Measurements from ENCODE around the gene CCDC120. TPM values are rescaled to one million over a fixed set of nuclear protein-coding genes. Genes with fewer than 3 reads are reported as not detected.

CCDC120 gene
- polyA plus RNA-seq, 3 donors: 1.4 to 3.8 (median 2.4) TPM

DNA sequence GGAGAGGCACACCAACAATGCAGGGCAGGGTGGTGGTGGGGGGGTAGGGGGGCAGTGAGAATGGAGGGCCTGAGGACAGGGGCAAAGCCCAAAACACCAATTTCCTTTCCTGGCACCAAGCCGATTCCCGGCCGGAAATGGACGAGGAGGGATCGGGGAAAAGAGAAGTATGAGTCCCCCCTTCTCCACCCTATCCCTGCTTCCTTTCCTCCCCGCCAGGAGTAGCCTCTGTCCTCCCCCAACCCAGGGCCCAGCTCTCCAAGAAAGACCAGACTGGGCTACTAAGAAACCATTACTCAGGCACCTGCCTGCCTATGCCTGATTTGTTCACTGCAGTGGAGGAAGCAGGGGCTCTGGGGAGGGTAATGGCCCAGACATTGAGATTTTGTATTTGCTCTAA, 402 bp downstream of the CCDC120 start:
- H3K27ac ChIP-seq (ENCODE audit: low read depth, low read length): no peak overlapping the region
- WGBS, 3 donors: 13 to 76% (median 63%) methylated on average over 3 to 6 of the region's 6 CpGs

DNA sequence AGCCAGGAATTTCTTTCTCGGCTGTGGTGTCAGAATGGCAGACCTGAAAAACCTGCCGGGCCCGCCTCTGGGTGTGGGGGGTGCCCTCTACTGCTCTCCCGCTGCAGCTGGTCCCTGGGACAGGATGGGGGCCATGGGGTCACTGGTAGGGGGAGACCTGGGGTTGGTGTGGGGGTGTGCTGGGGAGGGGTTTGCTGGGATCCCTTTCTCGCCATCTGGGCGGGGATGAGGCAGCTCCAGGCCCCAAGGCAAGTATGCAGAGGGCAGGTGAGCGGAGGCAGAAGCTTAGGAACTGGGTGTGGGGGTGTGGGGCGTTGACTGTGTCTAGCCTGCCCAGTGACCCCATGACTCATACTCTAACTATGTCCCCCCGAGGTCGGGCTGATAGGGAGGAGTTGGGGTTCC, 884 bp downstream of the CCDC120 start:
- H3K27ac ChIP-seq (ENCODE audit: low read depth, low read length): no peak overlapping the region
- WGBS, 3 donors: 8 to 70% (median 59%) methylated on average over 5 to 10 of the region's 10 CpGs

DNA sequence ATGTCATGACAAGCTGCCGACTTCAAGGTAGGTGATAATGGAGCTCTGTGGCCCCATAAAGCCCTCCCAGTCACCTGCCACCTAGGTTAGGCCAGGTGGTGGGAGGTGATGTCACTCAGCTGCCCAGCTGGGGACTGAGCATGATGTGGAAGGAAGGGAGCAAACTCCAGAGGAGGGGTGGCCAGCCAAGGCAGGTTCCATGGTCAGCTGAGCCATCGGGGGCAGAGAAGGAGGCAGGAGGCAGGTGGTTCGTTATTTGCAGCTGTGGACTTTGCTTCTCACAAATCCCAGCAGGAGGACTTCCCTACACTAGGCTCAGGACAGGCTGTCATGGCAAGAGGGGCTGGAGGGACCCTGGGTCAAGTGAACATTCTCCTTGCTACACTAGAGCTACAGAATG, 2.1 kb downstream of the CCDC120 start:
- 59 to 84% (median 62%) methylated on average over 2 to 3 of the region's 3 CpGs for WGBS, 3 donors
- no peak overlapping the region for H3K27ac ChIP-seq (ENCODE audit: low read depth, low read length)

DNA sequence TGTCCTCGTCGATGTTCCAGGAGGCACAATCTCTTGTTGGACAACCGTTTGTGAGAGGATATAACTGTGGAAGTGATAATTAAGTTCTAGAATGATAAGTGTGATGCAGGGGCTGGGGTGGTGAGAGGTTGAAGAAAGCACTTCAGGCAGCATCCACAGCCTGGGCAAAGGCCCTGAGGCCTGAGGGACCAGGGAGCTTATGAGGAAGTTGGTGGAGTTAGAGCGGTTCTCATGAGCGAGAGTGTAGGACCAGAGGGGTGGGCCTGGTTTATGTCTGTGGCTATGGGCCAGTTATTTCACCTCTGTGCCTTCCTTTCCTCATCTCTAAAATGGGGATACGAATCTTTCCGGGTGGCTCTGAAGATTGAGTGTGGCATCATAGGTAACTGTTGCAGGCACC, 2.7 kb downstream of the CCDC120 start:
- no peak overlapping the region for H3K27ac ChIP-seq (ENCODE audit: low read depth, low read length)
- 85 to 89% (median 87%) methylated on average over 5 to 7 of the region's 7 CpGs for WGBS, 3 donors

GRCh38 chrX:49061916-49062315, 3.1 kb downstream of the CCDC120 start:
- H3K27ac ChIP-seq (ENCODE audit: low read depth, low read length): no peak overlapping the region
- 79 to 91% (median 80%) methylated on average over 7 to 10 of the region's 10 CpGs for WGBS, 3 donors

DNA sequence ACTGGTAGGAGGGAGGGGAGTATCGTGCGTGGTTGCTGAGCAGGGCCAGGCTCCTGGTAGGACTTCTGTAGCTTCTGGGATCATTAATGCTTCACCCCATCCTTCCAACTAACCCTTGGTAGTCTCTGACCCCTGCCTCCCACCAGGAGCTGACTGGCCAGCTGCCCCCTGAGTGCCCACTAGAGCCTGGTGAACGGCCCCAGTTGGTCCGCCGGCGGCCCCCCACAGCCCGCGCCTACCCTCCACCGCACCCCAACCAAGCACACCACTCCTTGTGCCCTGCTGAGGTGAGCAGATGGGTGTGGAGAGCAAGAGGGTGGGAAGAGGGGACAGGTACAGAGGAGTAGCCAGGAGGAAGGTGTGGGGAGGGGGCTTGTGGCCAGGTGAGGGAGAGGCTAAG, 4.9 kb downstream of the CCDC120 start:
- H3K27ac ChIP-seq (ENCODE audit: low read depth, low read length): no peak overlapping the region
- WGBS, 3 donors: 93 to 96% (median 95%) methylated on average over 8 to 9 of the region's 9 CpGs

- no peak overlapping the region for H3K27ac ChIP-seq (ENCODE audit: low read depth, low read length)
- 85 to 98% (median 95%) methylated on average over 17 to 20 of the region's 20 CpGs for WGBS, 3 donors
These were observed 5.5 kb downstream of the CCDC120 start for GRCh38 chrX:49064303-49064702.

DNA sequence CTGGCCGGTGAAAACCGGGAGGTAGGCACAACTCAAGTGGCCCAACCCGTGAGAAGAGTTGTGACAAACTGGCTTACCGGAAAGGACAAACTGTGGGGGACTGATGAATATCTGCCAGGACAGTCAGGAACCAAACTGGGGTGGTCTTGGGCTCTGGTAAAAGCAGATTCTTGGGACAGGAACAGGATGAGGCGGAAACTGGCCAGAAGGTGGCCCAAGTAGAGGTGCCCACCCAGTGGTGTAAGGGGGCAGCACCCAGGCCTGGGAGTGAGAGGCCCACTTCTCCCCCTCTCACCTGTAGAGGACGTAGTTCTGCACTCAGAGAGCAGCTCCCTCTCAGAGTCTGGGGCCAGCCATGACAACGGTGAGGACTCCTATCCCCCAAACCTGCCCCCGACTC, 5.9 kb downstream of the CCDC120 start:
- WGBS, 3 donors: 88 to 92% (median 91%) methylated on average over 7 to 8 of the region's 8 CpGs
- H3K27ac ChIP-seq (ENCODE audit: low read depth, low read length): no peak overlapping the region

- H3K27ac ChIP-seq (ENCODE audit: low read depth, low read length): no peak overlapping the region
- 66 to 97% (median 91%) methylated on average over 2 of the region's 2 CpGs for WGBS, 3 donors
These were observed 7.5 kb downstream of the CCDC120 start for GRCh38 chrX:49066278-49066677.

- no peak overlapping the region for H3K27ac ChIP-seq (ENCODE audit: low read depth, low read length)
- 71 to 80% (median 72%) methylated on average over 8 to 9 of the region's 9 CpGs for WGBS, 3 donors
These were observed 7.9 kb downstream of the CCDC120 start for GRCh38 chrX:49066690-49067089.

DNA sequence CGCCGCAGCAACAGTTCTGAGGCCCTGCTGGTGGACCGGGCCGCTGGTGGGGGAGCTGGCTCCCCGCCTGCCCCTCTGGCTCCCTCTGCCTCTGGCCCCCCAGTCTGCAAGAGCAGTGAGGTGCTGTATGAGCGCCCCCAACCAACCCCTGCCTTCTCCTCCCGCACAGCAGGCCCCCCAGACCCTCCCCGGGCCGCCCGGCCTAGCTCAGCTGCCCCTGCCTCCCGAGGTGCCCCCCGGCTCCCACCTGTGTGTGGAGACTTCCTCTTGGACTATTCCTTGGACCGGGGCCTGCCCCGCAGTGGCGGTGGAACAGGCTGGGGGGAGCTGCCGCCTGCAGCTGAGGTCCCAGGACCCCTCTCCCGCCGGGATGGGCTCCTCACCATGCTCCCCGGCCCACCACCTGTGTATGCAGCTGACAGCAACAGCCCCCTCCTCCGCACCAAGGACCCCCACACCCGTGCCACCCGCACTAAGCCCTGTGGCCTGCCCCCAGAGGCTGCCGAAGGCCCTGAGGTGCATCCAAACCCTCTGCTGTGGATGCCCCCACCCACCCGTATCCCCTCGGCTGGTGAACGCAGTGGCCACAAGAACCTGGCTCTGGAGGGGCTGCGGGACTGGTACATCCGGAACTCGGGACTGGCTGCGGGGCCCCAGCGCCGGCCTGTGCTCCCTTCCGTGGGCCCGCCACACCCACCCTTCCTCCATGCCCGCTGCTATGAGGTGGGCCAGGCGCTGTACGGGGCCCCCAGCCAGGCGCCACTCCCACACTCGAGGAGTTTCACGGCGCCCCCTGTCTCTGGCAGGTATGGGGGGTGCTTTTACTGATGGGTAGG, 8.7 kb downstream of the CCDC120 start:
- 82 to 94% (median 93%) methylated on average over 28 to 41 of the region's 41 CpGs for WGBS, 3 donors
- no peak overlapping the region for H3K27ac ChIP-seq (ENCODE audit: low read depth, low read length)

DNA sequence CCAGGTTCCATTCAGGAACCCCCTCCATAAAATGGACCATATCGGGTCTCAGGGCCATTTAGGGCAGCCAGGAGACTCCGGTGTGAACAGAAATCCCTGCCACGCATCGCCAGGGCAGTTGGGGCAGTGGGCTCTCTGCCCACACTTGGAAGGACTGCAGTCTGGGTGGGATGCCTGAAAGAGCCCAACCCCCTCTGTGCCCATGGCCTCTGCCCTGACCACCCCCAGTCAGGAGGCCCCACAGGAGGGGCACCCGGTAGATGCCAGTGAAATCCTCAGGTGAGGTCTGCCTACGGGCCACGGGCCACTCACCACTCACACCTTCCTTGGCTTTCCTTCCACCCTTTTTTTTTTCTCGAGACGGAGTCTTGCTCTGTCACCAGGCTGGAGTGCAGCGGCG, 10.2 kb downstream of the CCDC120 start:
- WGBS, 3 donors: 85 to 94% (median 91%) methylated on average over 7 to 11 of the region's 11 CpGs
- no peak overlapping the region for H3K27ac ChIP-seq (ENCODE audit: low read depth, low read length)

DNA sequence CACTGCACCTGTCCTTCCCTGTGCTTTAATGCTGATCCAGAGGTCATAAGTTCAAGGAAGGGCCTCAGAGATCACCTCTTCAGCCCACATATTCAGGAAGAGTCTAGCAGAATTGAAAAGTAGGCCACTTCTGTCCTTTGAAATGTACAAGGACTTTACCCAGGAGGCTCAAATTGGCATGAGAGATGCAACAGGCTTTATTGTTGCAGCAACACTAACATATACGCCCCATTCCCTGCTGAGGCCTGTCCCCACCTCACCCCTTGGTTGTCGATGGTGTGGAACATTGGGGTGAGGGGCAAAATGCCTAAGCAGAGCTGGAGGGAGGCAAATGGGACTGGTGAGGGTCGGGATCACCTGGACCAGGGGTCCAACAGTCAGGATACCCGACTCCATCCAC, 12.2 kb downstream of the CCDC120 start:
- no peak overlapping the region for H3K27ac ChIP-seq (ENCODE audit: low read depth, low read length)
- WGBS, 3 donors: 76 to 93% (median 87%) methylated on average over 4 of the region's 4 CpGs

DNA sequence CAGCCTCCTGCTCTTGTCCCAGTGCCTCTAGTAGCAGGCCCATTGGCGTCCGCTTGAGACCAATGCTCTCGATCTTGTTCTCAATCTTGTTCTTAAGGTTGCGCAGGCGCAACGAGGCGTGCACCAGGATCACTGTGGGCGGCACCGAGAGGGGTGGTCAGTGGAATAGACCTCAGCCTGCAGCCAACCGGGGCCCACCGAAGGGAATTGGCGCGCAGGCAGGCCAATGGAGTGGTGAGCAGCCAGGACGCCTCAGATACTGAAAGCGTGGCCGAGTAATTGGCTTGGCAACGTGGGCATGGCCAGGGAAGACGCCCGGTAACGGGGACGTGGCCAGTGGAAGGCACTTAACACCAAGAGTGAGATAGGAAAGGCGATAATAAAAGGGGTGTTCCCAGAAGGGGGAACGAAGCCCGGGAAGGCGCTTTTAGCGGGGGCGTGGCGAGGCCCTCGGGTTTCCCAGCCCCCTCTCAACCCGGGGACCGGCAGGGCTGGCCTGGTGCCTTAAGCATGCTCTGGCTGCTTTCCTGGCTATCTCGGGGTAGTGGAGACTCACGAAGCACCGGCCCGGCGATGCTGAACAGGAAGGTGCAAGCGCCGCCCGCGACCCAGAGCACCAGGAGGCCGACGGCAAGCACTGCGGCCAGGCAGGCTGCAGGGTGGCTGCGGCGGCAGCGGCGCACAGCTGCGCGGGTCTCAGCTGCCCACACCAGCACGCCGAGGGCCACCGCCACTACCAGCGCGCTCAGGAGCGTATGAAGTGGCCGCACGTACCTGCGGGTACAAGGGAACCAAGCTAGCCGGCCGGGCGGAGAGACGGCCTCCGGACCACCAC, 13.3 kb downstream of the CCDC120 start:
- no peak overlapping the region for H3K27ac ChIP-seq (ENCODE audit: low read depth, low read length)
- WGBS, 3 donors: 25 to 63% (median 47%) methylated on average over 34 to 63 of the region's 63 CpGs

DNA sequence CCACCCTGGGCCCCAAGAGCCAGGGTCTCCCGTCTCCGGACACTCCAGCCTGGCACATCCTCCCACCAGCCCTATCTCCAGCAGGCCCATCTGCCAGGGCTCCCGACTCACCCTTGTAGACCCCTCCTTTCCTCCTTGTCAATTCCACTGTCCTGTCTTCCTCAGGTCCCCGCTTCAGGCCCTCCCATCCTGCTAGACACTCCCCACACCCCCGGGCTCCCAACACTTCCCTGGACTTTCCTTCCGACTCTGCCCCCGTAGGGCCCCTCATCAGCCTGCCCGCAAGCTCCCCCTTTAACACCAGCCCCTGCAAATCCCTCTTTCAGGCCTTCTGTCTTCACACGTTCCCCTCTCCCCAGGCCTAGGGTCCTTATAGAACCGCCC, 13.9 kb downstream of the CCDC120 start:
- H3K27ac ChIP-seq (ENCODE audit: low read depth, low read length): no peak overlapping the region
- WGBS, 3 donors: 37 to 58% (median 48%) methylated on average over 9 to 10 of the region's 10 CpGs

- 2 to 37% (median 4%) methylated on average over 39 to 61 of the region's 61 CpGs for WGBS, 3 donors
- H3K27ac ChIP-seq (ENCODE audit: low read depth, low read length): no peak within 1 kb of the TSS
These were observed 15.1 kb downstream of the CCDC120 start, which contains the start of gene PRAF2 for GRCh38 chrX:49073601-49074575. PRAF2 (minus strand) TSS chrX:49074002; CDS start chrX:49073987, 15 bp downstream.

DNA sequence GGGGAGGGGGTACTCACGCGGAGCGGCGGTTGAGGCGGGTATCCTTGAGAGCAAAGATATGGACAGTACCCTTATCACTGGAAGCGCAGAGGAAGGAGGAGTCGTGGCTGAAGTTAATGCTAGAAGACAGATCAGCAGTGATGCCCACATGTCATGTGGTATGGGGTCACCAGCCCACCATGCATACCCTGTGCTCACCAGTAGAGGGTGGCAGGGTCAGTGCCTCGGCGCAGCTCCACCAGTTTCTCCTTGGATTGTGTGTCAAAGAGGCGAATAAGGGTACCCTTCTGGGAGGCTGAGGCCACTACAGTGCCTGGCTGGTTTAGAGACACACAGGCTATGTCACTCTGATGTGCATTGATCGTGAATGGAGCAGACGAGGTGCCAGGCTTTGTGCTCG, 16.5 kb downstream of the CCDC120 start:
- 90 to 94% (median 90%) methylated on average over 7 to 13 of the region's 13 CpGs for WGBS, 3 donors
- H3K27ac ChIP-seq (ENCODE audit: low read depth, low read length): no peak overlapping the region

DNA sequence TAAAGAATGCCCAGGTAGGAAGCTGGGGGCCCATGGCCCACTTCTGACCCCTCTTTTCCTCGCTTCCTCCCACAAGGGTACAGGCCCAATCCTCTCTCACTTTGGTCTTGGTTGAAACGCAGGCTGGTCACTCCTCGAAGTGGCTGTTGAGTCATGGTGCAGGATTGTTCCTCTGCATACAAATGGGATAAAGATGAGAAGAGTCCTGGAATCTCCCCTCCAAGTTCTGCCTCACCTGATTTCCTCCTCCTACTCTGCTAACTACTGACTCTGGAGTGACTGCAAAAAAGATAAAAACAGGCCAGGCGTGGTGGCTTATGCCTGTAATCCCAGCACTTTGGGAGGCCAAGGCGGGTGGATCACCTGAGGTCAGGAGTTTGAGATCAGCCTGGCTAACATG, 19.1 kb downstream of the CCDC120 start:
- WGBS, 3 donors: 77 to 86% (median 82%) methylated on average over 5 of the region's 5 CpGs
- no peak overlapping the region for H3K27ac ChIP-seq (ENCODE audit: low read depth, low read length)

Data from adipose tissue (tissue), 3 donors.